OCI-LY7 (cell line): ENCODE data around the gene EAF2. TPM values are rescaled to one million over a fixed set of nuclear protein-coding genes. Genes with fewer than 3 reads are reported as not detected.

Experiments used
- BruUV-seq: library from RNA; stranded (reverse); fragments of 400-500 nt; replicated peaks from 2 replicates; lab custom pipeline; 2021; lab: Mats Ljungman, UMichigan
- CTCF ChIA-PET: fragments of 300-600 bp; sonication (Branson Sonifier 250); formaldehyde crosslinking; loops from one replicate; lab custom pipeline; 2022; ENCODE audit warnings: antibody characterized with exemption; ENCODE audit not compliant: unreplicated experiment; lab: Charles Lee
- POLR2A ChIA-PET: fragments of 300-600 bp; sonication (Branson Sonifier 250); formaldehyde crosslinking; loops from one replicate; lab custom pipeline; 2022; ENCODE audit warnings: antibody characterized with exemption; lab: Charles Lee
- DNase-seq: peaks from one replicate; pipeline ENCODE4 v3.0.0-alpha.2; 2015; ENCODE audit warnings: low spot score
- H2AFZ ChIP-seq: fragments of 200-600 bp; sonication (generic), shearing (Covaris generic); 2 replicates; pipeline ENCODE4 v1.6.1; 2014; ENCODE audit warnings: mild to moderate bottlenecking, antibody characterized with exemption, low read length, moderate library complexity
- H3K27ac ChIP-seq: fragments of 200-600 bp; sonication (generic); 2 replicates; pipeline ENCODE4 v1.5.1; 2014; ENCODE audit warnings: mixed run types, low read depth, mild to moderate bottlenecking, moderate library complexity, low read length, inconsistent platforms; ENCODE audit not compliant: poor library complexity, severe bottlenecking
- H3K36me3 ChIP-seq: fragments of 200-600 bp; sonication (generic); 2 replicates; pipeline ENCODE4 v1.6.1; 2014; ENCODE audit warnings: mild to moderate bottlenecking, antibody characterized with exemption, low read length, moderate library complexity, mixed read lengths; ENCODE audit not compliant: insufficient read depth
- H3K4me1 ChIP-seq: fragments of 200-600 bp; sonication (generic); 2 replicates; pipeline ENCODE4 v1.5.1; 2014; ENCODE audit warnings: mild to moderate bottlenecking, low read length; ENCODE audit not compliant: insufficient read depth, poor library complexity, severe bottlenecking
- H3K4me2 ChIP-seq: fragments of 200-600 bp; sonication (generic); 2 replicates; pipeline ENCODE4 v1.6.1; 2014; ENCODE audit warnings: mild to moderate bottlenecking, low read length
- H3K4me3 ChIP-seq: fragments of 200-600 bp; sonication (generic); 2 replicates; pipeline ENCODE4 v1.5.1; 2014; ENCODE audit warnings: mild to moderate bottlenecking, low read depth, low read length; ENCODE audit not compliant: poor library complexity, severe bottlenecking
- H3K79me2 ChIP-seq: fragments of 200-600 bp; sonication (generic); 2 replicates; pipeline ENCODE4 v1.6.1; 2016; ENCODE audit warnings: low read depth, mild to moderate bottlenecking, low read length, moderate library complexity, mixed read lengths; ENCODE audit not compliant: insufficient read depth
- H3K9me2 ChIP-seq: fragments of 200-600 bp; sonication (generic); 2 replicates; pipeline ENCODE4 v1.6.1; 2016; ENCODE audit warnings: mild to moderate bottlenecking, low read length, mixed read lengths; ENCODE audit not compliant: insufficient read depth
- H3K9me3 ChIP-seq: fragments of 200-600 bp; sonication (generic); 2 replicates; pipeline ENCODE4 v1.6.1; 2014; ENCODE audit warnings: mild to moderate bottlenecking, mixed run types, low read length, mixed read lengths
- H4K20me1 ChIP-seq: fragments of 200-600 bp; sonication (generic); 2 replicates; pipeline ENCODE4 v1.6.1; 2014; ENCODE audit warnings: mild to moderate bottlenecking, antibody characterized with exemption, low read length, moderate library complexity, mixed read lengths; ENCODE audit not compliant: insufficient read depth
- EZH2phosphoT487 ChIP-seq: fragments of 200-600 bp; sonication (generic); IDR thresholded peaks from 2 replicates; pipeline ENCODE4 v1.6.1; 2018; ENCODE audit warnings: low read depth, borderline replicate concordance, mild to moderate bottlenecking, mixed run types, antibody characterized with exemption, low read length, moderate library complexity, mixed read lengths
- intact Hi-C: fragments of 100-400 bp; cut with micrococcal nuclease; formaldehyde crosslinking; loops from one replicate; pipeline ENCODE4 v1.10.0; 2022; ENCODE audit not compliant: unreplicated experiment
- total RNA-seq, 2 experiments: library from RNA; depleted of rRNA in 1 of 2; stranded (reverse); fragments of >200 nt in 1 of 2; shearing (Covaris generic) in 1 of 2; gene quantifications; 2 replicates each; pipeline ENCODE4 v1.2.3, GENCODE V29; 2014 to 2022
- TF ChIP-seq, protein P1 (sequence below): fragments of 200-600 bp; sonication (generic); conservative IDR thresholded peaks from 2 replicates; pipeline ENCODE4 v1.5.1; 2014; ENCODE audit warnings: mild to moderate bottlenecking, antibody characterized with exemption, low read length, moderate library complexity, mixed read lengths

The EAF2 gene
- total RNA-seq, 2 experiments from 2014 or later, result 78.1 to 132 TPM

- CTCF ChIA-PET, result no interaction called here
- no peak overlapping the region for H2AFZ ChIP-seq
Observed at GRCh38 chr3:121914081-121914998, 79.3 kb downstream of the EAF2 start.

GRCh38 chr3:121916189-121916588, 81.2 kb downstream of the EAF2 start:
- BruUV-seq, result no TSS peak
- DNase-seq, result no peak
- Histone ChIP-seq H3K27ac (no peak overlapping the region), H2AFZ (no peak overlapping the region), H3K36me3 (peaks cover 69% of the 10 kb centered on the region), H3K4me3 (no peak overlapping the region), H3K79me2 (no peaks in the 10 kb centered on the region), H3K9me3 (no peaks in the 10 kb centered on the region), H3K4me2 (no peak overlapping the region), H3K9me2 (no peaks in the 10 kb centered on the region), H4K20me1 (no peaks in the 10 kb centered on the region), H3K4me1 (no peaks in the 10 kb centered on the region)
- TF ChIP-seq, protein P1, sequence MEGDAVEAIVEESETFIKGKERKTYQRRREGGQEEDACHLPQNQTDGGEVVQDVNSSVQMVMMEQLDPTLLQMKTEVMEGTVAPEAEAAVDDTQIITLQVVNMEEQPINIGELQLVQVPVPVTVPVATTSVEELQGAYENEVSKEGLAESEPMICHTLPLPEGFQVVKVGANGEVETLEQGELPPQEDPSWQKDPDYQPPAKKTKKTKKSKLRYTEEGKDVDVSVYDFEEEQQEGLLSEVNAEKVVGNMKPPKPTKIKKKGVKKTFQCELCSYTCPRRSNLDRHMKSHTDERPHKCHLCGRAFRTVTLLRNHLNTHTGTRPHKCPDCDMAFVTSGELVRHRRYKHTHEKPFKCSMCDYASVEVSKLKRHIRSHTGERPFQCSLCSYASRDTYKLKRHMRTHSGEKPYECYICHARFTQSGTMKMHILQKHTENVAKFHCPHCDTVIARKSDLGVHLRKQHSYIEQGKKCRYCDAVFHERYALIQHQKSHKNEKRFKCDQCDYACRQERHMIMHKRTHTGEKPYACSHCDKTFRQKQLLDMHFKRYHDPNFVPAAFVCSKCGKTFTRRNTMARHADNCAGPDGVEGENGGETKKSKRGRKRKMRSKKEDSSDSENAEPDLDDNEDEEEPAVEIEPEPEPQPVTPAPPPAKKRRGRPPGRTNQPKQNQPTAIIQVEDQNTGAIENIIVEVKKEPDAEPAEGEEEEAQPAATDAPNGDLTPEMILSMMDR, result no peak
- no peak for TF ChIP-seq EZH2phosphoT487
- POLR2A ChIA-PET, result interaction anchor here (1.0 kb wide), 1 partner anchor 301 kb away, joined by 3 read pairs; no protein-coding TSS in a partner anchor
- intact Hi-C loops, result no loop called here
- CTCF ChIA-PET, result no interaction called here

More at GRCh38 chr3:121914081-121914998, 79.3 kb downstream of the EAF2 start:
- no peak for TF ChIP-seq EZH2phosphoT487
- TF ChIP-seq, protein P1, result no peak
- Histone ChIP-seq H3K4me1 (no peaks in the 10 kb centered on the region), H3K4me3 (no peak overlapping the region), H3K79me2 (no peaks in the 10 kb centered on the region), H3K9me2 (no peaks in the 10 kb centered on the region), H3K9me3 (no peaks in the 10 kb centered on the region), H3K36me3 (peaks cover 74% of the 10 kb centered on the region), H3K4me2 (no peak overlapping the region), H3K27ac (no peak overlapping the region), H4K20me1 (no peaks in the 10 kb centered on the region)
- BruUV-seq, result no TSS peak
- POLR2A ChIA-PET, result interaction anchor here (0.6 to 1.2 kb wide), 3 partner anchors 30 to 439 kb away, joined by 3 to 4 read pairs (median 4); no protein-coding TSS in a partner anchor
- DNase-seq, result no peak
- intact Hi-C loops, result no loop called here
